CD4-positive, alpha-beta memory T cell (primary cell): ENCODE results near the gene PCBP3. TPM values are rescaled to one million over a fixed set of nuclear protein-coding genes. Genes with fewer than 3 reads are reported as not detected.
A peak's percentile ranks its signal among the peaks of the same experiment; 100 is the strongest.
"Not testable (repeated sequence)": the region's sequence is repeated elsewhere in the genome, so short reads cannot be mapped to it uniquely, and the experiment has no call there.

Source experiments
- CTCF ChIA-PET: fragments of 350-600 bp; sonication (Branson Sonifier 250); formaldehyde crosslinking; loops from one replicate; lab custom pipeline; 2021; ENCODE audit warnings: inconsistent platforms; ENCODE audit not compliant: partially characterized antibody; lab: Charles Lee
- POLR2A ChIA-PET: fragments of 350-600 bp; sonication (Branson Sonifier 250); formaldehyde crosslinking; loops from one replicate; lab custom pipeline; 2021; ENCODE audit not compliant: partially characterized antibody; lab: Charles Lee
- DNase-seq, 5 donors: peaks; one replicate each; pipeline versions ENCODE4 v3.0.0 to v3.0.0-alpha.2; 2020 to 2022; ENCODE audit warnings: mixed read lengths in 1 of 5
- H3K27ac ChIP-seq: one replicate; pipeline ENCODE4 v1.7.0; 2013; ENCODE audit warnings: low read depth, low read length
- H3K27me3 ChIP-seq: 2 replicates; pipeline ENCODE4 v1.7.0; 2013; ENCODE audit warnings: mild to moderate bottlenecking, low read length, moderate library complexity; ENCODE audit not compliant: insufficient read depth
- H3K36me3 ChIP-seq: 2 replicates; pipeline ENCODE4 v1.7.0; 2013; ENCODE audit warnings: mild to moderate bottlenecking, low read length, moderate library complexity; ENCODE audit not compliant: insufficient read depth
- H3K4me1 ChIP-seq: 2 replicates; pipeline ENCODE4 v1.7.0; 2013; ENCODE audit warnings: mild to moderate bottlenecking, low read length, moderate library complexity; ENCODE audit not compliant: insufficient read depth
- H3K4me3 ChIP-seq, 2 donors: one replicate each; pipeline ENCODE4 v1.7.0; 2013; ENCODE audit warnings: low read length in 2 of 2, mild to moderate bottlenecking in 1 of 2
- H3K9me3 ChIP-seq, 2 donors: one replicate each; pipeline ENCODE4 v1.7.0; 2013; ENCODE audit warnings: low read length in 2 of 2, control low read depth in 1 of 2; ENCODE audit not compliant: control insufficient read depth in 1 of 2
- H3K27ac Mint-ChIP-seq, 7 donors: one replicate each; pipeline ENCODE4 v1.8.0; 2020 to 2021; ENCODE audit warnings: mixed read lengths in 7 of 7, mild to moderate bottlenecking in 6 of 7, inconsistent platforms in 3 of 7, moderate library complexity in 3 of 7
- H3K27me3 Mint-ChIP-seq, 2 donors: one replicate each; pipeline ENCODE4 v1.8.0; 2020 to 2021; ENCODE audit warnings: mixed read lengths in 2 of 2
- H3K36me3 Mint-ChIP-seq, 2 donors: one replicate each; pipeline ENCODE4 v1.8.0; 2020 to 2021; ENCODE audit warnings: mixed read lengths in 2 of 2, inconsistent platforms in 1 of 2, mild to moderate bottlenecking in 1 of 2
- H3K4me1 Mint-ChIP-seq, 4 donors: one replicate each; pipeline ENCODE4 v1.8.0; 2020 to 2021; ENCODE audit warnings: mixed read lengths in 4 of 4, mild to moderate bottlenecking in 1 of 4
- H3K4me3 Mint-ChIP-seq, 8 donors: one replicate each; pipeline ENCODE4 v1.8.0; 2020 to 2021; ENCODE audit warnings: mixed read lengths in 8 of 8, mild to moderate bottlenecking in 7 of 8, moderate library complexity in 6 of 8, inconsistent platforms in 3 of 8
- H3K9me3 Mint-ChIP-seq, 8 donors: one replicate each; pipeline ENCODE4 v1.8.0; 2020 to 2021; ENCODE audit warnings: mixed read lengths in 8 of 8, mild to moderate bottlenecking in 5 of 8, inconsistent platforms in 3 of 8, moderate library complexity in 1 of 8
- intact Hi-C: fragments of 100-400 bp; cut with micrococcal nuclease; formaldehyde crosslinking; loops from one replicate; pipeline ENCODE4 v1.15.1; 2023
- polyA plus RNA-seq, 2 donors: library from polyadenylated mRNA; unstranded; fragments of 300-500 nt; fragmentation: Illumina TruSeq; gene quantifications; one replicate each; pipeline ENCODE4 v1.2.3, GENCODE V29; 2021
- total RNA-seq, 2 experiments: library from RNA; stranded (reverse); gene quantifications; one replicate each; pipeline ENCODE4 v1.2.3, GENCODE V29; 2021

Gene PCBP3
- total and polyA plus RNA-seq, 4 experiments from 2014 or later = 0.36 to 1.6 (median 1.0) TPM

DNA sequence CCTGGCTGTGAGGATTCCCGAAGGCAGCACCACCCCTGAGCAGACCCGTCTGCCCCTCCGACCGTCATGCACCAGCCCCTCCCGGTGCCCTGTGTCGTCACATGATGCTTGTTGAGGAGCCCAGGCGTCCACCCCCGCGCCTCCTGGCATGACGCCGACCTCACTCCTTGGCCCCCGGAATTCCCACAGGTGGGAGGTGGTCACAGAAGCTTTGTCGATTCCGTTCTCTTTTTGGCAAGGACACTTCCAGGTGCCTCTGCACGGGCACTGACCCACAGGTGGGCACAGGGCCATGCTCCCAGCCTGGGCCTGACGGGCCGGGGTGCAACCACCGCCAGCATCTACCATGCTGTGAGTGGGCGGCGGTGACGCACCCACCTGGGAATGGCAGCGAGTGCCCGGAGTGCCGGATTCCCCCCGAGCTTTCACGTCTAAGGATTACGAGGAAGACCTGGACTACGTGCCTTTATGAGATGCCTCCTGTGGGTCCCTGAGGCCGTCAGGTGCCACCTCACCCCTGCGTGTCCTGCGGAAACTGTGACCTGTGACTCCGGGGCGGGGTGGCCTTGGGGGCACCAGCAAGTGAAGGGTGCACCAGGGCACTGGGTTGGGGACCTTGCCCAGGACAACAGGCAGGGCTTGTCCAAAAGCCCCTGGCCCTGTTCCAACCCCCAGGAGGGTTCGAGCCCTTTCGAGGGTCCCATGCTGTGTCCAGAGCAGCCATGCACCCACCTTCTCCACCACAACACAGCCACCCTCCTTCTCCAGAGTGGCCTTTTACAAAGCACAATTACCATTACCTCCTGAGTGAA, 306.6 kb downstream of the PCBP3 start:
- ChIA-PET POLR2A (no interaction called here), CTCF (no interaction called here)
- intact Hi-C loops = no loop called here
- Mint-ChIP-seq H3K4me1 (no peaks in the 10 kb centered on the region), H3K27ac (no peak overlapping the region), H3K36me3 (no peaks in the 10 kb centered on the region), H3K9me3 (peaks cover 0 to 4% (median 0%) of the 10 kb centered on the region in 8 donors), H3K27me3 (peaks cover 4 to 5% of the 10 kb centered on the region in 2 donors), H3K4me3 (no peak overlapping the region)
- no peaks in the 10 kb centered on the region for H3K36me3 ChIP-seq
- H3K4me3 ChIP-seq = no peak overlapping the region
- DNase-seq = no peak
- no peaks in the 10 kb centered on the region for H3K4me1 ChIP-seq
- H3K27ac ChIP-seq = no peak overlapping the region
- no peaks in the 10 kb centered on the region for H3K27me3 ChIP-seq
- no peaks in the 10 kb centered on the region for H3K9me3 ChIP-seq

DNA sequence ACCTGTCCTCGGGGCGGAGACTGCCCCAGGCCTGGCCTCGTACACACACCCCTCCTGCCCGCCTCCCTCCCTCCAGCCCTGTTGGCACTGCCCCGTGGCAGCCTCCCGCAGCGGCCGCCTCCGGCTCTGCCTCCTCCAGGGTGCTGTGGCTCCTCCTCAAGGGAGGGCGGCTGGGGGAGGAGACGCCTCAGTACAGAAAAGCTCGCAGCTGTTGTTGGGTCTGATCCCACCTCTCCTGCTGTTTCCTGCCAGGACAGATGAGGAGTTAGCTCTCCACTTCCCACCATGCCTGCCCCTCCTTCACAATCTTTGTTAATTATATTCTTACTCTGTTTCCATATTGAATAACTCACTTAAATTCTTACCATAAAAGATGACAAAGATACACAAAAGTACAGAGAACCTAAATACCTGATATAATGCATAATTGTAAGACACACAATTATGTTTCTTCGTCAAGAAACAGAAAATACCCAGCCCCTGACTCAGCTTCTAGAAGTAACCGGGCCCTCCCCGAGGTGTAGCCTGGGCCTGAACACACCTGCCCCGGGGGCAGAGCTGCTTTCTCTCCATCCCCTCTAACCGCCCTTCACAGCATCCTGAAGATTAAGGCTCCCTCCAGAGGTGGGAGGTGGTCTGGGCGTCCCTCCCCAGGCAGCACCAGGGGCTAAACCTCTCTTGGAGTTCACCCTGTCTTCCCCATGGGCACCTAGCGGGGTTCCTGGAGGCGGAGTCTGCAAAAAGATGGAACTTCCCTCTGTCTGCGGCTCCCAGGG, 307.4 kb downstream of the PCBP3 start:
- Mint-ChIP-seq H3K27ac (no peak overlapping the region), H3K9me3 (peaks cover 0 to 4% (median 0%) of the 10 kb centered on the region in 8 donors), H3K4me3 (no peak overlapping the region), H3K36me3 (no peaks in the 10 kb centered on the region), H3K4me1 (no peaks in the 10 kb centered on the region), H3K27me3 (peaks cover 4 to 5% of the 10 kb centered on the region in 2 donors)
- CTCF ChIA-PET = no interaction called here
- Histone ChIP-seq H3K4me1 (no peaks in the 10 kb centered on the region), H3K36me3 (no peaks in the 10 kb centered on the region), H3K27ac (no peak overlapping the region), H3K9me3 (no peaks in the 10 kb centered on the region), H3K4me3 (no peak overlapping the region), H3K27me3 (no peaks in the 10 kb centered on the region)
- DNase-seq = no peak
- POLR2A ChIA-PET = no interaction called here
- intact Hi-C loops = no loop called here

DNA sequence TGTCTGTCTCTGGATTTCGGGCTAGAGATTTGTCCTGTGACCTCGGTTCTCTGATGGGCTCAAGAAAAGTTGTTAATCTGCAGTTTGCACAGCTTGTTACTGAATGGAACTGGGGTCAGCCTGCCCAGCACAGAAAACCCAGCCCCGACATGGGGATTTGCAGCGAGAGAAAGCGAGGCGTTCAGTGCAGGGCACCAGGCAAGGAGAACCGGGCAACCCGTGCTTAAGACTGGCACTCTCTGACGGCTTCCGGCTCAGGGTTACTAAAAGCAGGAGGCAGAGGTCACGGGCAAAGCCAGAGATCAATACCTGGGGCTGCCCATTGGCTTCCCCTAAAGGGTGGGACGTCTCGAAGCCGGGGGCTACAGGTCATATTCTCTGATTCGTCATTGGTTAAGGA, 308.2 kb downstream of the PCBP3 start:
- Mint-ChIP-seq H3K9me3 (peaks cover 0 to 4% (median 0%) of the 10 kb centered on the region in 8 donors), H3K4me3 (no peak overlapping the region)

DNA sequence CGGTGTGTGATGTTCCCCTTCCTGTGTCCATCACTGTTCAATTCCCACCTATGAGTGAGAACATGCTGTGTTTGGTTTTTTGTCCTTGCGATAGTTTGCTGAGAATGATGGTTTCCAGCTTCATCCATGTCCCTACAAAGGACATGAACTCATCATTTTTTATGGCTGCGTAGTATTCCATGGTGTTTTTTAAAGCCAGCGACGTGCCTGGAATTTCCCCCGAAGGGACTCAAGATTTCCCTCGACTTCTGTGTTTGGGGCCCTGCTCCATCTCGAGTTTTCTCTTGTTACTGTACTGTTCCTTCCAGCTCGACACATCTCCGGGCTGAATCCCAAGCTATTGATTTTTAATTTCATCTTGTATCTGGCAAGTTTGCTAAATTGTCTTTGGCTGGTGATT, 309.0 kb downstream of the PCBP3 start:
- H3K9me3 Mint-ChIP-seq, H3K36me3 Mint-ChIP-seq, H3K27me3 ChIP-seq, POLR2A ChIA-PET, CTCF ChIA-PET, H3K27ac Mint-ChIP-seq, intact Hi-C loops, H3K4me1 ChIP-seq, DNase-seq, H3K36me3 ChIP-seq, H3K9me3 ChIP-seq, H3K4me3 ChIP-seq, H3K4me1 Mint-ChIP-seq, H3K27ac ChIP-seq: not testable (repeated sequence)
- Mint-ChIP-seq H3K27me3 (peaks cover 12 to 17% of the 10 kb centered on the region in 2 donors), H3K4me3 (peak overlapping the region in 1 of 8 donors; percentile 31)

More for the DNA sequence above, 308.2 kb downstream of the PCBP3 start:
- Histone ChIP-seq H3K36me3 (no peaks in the 10 kb centered on the region), H3K4me1 (no peaks in the 10 kb centered on the region), H3K9me3 (no peaks in the 10 kb centered on the region), H3K27ac (no peak overlapping the region), H3K27me3 (no peaks in the 10 kb centered on the region), H3K4me3 (no peak overlapping the region)
- Mint-ChIP-seq H3K27me3 (peaks cover 10 to 12% of the 10 kb centered on the region in 2 donors), H3K36me3 (no peaks in the 10 kb centered on the region), H3K4me1 (no peaks in the 10 kb centered on the region), H3K27ac (no peak overlapping the region)
- intact Hi-C loops = no loop called here
- no peak for DNase-seq
- ChIA-PET CTCF (no interaction called here), POLR2A (no interaction called here)

DNA sequence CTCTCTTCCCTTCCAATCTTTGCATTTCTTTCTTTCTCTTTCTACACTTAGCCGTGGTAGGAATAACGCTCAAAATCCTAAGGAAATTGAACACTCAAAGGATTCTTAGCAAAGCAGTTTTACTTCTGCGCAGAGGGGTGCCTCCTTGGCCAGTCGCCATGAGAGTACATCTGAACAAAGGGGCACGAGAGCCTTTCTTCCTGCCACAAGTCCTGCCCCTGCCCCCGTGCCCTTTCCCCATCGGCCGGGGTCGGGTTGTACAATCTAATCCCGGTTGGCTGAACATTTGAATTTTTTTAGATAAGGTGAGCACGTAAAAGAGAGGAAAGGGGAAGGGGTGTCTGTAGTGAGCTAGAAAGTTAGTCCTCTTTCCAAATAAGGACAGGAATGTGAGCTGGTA, 309.4 kb downstream of the PCBP3 start:
- peaks cover 0 to 4% (median 0%) of the 10 kb centered on the region in 8 donors for H3K9me3 Mint-ChIP-seq
- Histone ChIP-seq H3K27ac (no peak overlapping the region), H3K4me1 (no peaks in the 10 kb centered on the region), H3K4me3 (no peak overlapping the region), H3K27me3 (no peaks in the 10 kb centered on the region), H3K36me3 (no peaks in the 10 kb centered on the region), H3K9me3 (no peaks in the 10 kb centered on the region)
- ChIA-PET CTCF (no interaction called here), POLR2A (no interaction called here)
- H3K4me3 Mint-ChIP-seq = no peak overlapping the region
- intact Hi-C loops = no loop called here
- H3K27me3 Mint-ChIP-seq = peaks cover 12 to 17% of the 10 kb centered on the region in 2 donors
- H3K36me3 Mint-ChIP-seq = no peaks in the 10 kb centered on the region
- no peak overlapping the region for H3K27ac Mint-ChIP-seq
- peaks cover 0 to under 1% (median 0%) of the 10 kb centered on the region in 4 donors for H3K4me1 Mint-ChIP-seq
- no peak for DNase-seq

DNA sequence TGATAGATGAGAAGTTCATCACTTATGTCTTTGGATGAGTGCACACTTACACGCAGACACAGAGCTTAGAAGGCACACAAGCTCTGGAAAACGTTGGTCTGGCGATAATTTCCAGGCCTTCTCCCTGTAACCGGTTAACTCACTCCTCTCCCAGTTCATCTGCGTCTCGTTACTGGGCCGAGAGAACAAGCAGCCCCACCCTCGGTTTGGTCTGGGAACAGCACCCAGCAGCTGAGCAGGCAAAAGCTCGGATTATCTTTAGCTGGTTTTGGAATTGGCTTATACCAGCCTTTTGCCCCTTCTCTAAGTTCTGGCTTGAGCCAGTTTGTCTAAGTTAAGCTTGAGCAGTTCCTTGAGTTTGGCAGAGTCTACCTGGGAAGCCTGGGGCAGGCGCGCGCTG, 310.7 kb downstream of the PCBP3 start:
- Mint-ChIP-seq H3K27me3 (peaks cover 13 to 26% of the 10 kb centered on the region in 2 donors), H3K9me3 (peaks cover 0 to 4% (median 0%) of the 10 kb centered on the region in 8 donors), H3K27ac (no peak overlapping the region), H3K4me3 (no peak overlapping the region), H3K36me3 (no peaks in the 10 kb centered on the region), H3K4me1 (peaks cover 0 to 4% (median 2%) of the 10 kb centered on the region in 4 donors)
- POLR2A ChIA-PET = no interaction called here
- intact Hi-C loops = no loop called here
- H3K4me3 ChIP-seq = no peak overlapping the region
- no peak for DNase-seq
- no peaks in the 10 kb centered on the region for H3K4me1 ChIP-seq
- no peaks in the 10 kb centered on the region for H3K36me3 ChIP-seq
- no peaks in the 10 kb centered on the region for H3K9me3 ChIP-seq
- H3K27me3 ChIP-seq = no peaks in the 10 kb centered on the region
- H3K27ac ChIP-seq = no peak overlapping the region
- CTCF ChIA-PET = interaction anchor here (1.3 kb wide), 1 partner anchor 15 kb away, joined by 4 read pairs; no protein-coding TSS in a partner anchor

DNA sequence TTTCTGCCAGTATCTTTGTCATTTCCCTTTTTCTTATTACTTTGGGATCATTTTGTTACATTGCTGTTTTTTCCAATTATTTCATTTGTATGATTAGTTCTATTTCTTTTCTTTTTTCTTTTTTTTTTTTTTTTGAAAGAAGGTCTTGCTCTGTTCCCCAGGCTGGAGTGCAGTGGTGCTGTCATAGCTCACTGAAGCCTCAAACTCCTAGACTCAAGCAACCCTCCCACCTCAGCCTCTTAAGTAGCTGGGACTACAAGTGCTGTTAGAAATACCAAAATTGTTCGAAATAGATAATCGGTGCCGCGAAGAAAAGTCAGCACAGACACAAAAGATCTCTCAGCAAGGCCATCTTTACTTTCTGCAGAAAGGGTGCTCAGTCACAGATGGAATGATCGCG, 311.4 kb downstream of the PCBP3 start:
- ChIA-PET POLR2A (no interaction called here), CTCF (interaction anchor here (1.3 kb wide), 1 partner anchor 14 kb away, joined by 4 read pairs; no protein-coding TSS in a partner anchor)
- intact Hi-C loops = no loop called here
- Histone ChIP-seq H3K27ac (no peak overlapping the region), H3K4me3 (no peak overlapping the region), H3K27me3 (no peaks in the 10 kb centered on the region), H3K36me3 (no peaks in the 10 kb centered on the region), H3K9me3 (no peaks in the 10 kb centered on the region), H3K4me1 (no peaks in the 10 kb centered on the region)
- Mint-ChIP-seq H3K9me3 (peaks cover 0 to 4% (median 0%) of the 10 kb centered on the region in 8 donors), H3K27ac (no peak overlapping the region), H3K4me1 (peaks cover 0 to 4% (median 2%) of the 10 kb centered on the region in 4 donors), H3K36me3 (no peaks in the 10 kb centered on the region), H3K27me3 (peaks cover 13 to 26% of the 10 kb centered on the region in 2 donors), H3K4me3 (no peak overlapping the region)
- DNase-seq = no peak
